ENCODE results near the gene FADS2.

GRCh38 chr11:61904539-61905048 is 76.5 kb downstream of the FADS2 start:
- no peak for TF ChIP-seq CTCF (IDR thresholded peaks at IDR 0.05)
- TF ChIP-seq POLR2A (IDR thresholded peaks at IDR 0.05) = no peak
